A673 (cell line): ENCODE results near the gene OLIG1.

Experiments
- CTCF ChIP-seq: fragments of 300-800, 200-600 bp; sonication (generic); conservative IDR thresholded peaks from 2 replicates; pipeline ENCODE4 v1.5.1; 2017; ENCODE audit warnings: low read depth, mild to moderate bottlenecking, antibody characterized with exemption, low read length, moderate library complexity, mixed read lengths
- EZH2 ChIP-seq: fragments of 200-600 bp; sonication (generic); IDR thresholded peaks from 2 replicates; pipeline ENCODE4 v1.6.1; 2017; ENCODE audit warnings: borderline replicate concordance, low read depth, mild to moderate bottlenecking, mixed read lengths, antibody characterized with exemption, low read length; ENCODE audit not compliant: poor library complexity, severe bottlenecking

DNA sequence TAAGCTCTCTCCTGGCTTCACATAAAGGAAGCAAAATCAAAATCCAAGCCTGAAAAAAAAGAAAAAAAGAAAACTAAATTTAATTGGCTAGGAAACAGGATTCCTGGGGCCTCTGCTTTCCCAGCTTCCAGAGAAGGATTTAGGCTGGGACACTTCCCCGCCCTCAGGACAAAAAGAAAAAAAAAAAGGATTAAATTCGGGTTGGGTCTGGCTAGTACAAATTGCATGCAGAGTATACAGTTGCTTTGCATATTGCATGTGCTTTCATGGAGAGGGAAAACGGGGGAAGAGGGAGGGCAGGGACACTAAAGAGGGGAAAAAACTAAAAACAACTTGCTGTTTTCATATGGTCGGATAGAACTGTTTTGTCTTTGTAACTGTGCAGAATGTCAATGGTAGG, 42.7 kb downstream of the OLIG1 start:
- TF ChIP-seq CTCF (no peak), EZH2 (no peak)
